Activated CD4-positive, alpha-beta T cell treated with anti-CD3 and anti-CD28 coated beads, Interleukin-2, amount 10 ng/mL, durations not matched to agents 24 days and 14 days (primary cell): Measurements from ENCODE around the gene CLEC5A. TPM values are rescaled to one million over a fixed set of nuclear protein-coding genes. Genes with fewer than 3 reads are reported as not detected.
"Not testable (repeated sequence)": the region's sequence is repeated elsewhere in the genome, so short reads cannot be mapped to it uniquely, and the experiment has no call there.

Experiments used
- DNase-seq: peaks from one replicate; pipeline ENCODE4 v3.0.0; 2022
- H3K27ac Mint-ChIP-seq: one replicate; pipeline ENCODE4 v1.8.0; 2022; ENCODE audit warnings: mild to moderate bottlenecking, mixed read lengths
- H3K27me3 Mint-ChIP-seq: one replicate; pipeline ENCODE4 v1.8.0; 2022; ENCODE audit warnings: mixed read lengths
- H3K36me3 Mint-ChIP-seq: one replicate; pipeline ENCODE4 v1.8.0; 2022; ENCODE audit warnings: low read depth, mild to moderate bottlenecking, mixed read lengths
- H3K4me1 Mint-ChIP-seq: one replicate; pipeline ENCODE4 v1.8.0; 2021; ENCODE audit warnings: mixed read lengths
- H3K4me3 Mint-ChIP-seq: one replicate; pipeline ENCODE4 v1.8.0; 2022; ENCODE audit warnings: mild to moderate bottlenecking, moderate library complexity, mixed read lengths
- H3K9me3 Mint-ChIP-seq: one replicate; pipeline ENCODE4 v1.8.0; 2021; ENCODE audit warnings: mixed read lengths
- intact Hi-C: fragments of 100-400 bp; cut with micrococcal nuclease; formaldehyde crosslinking; loops from one replicate; pipeline ENCODE4 v1.15.1; 2023
- total RNA-seq: library from RNA; stranded (reverse); gene quantifications from 2 replicates; pipeline ENCODE4 v1.2.3, GENCODE V29; 2022

CLEC5A gene
- not detected in 2 replicates for total RNA-seq

- Mint-ChIP-seq H3K27me3 (no peaks in the 10 kb centered on the region), H3K9me3 (no peaks in the 10 kb centered on the region), H3K4me3 (no peak within 1 kb of the TSS), H3K36me3 (no peaks in the 10 kb centered on the region), H3K4me1 (no peaks in the 10 kb centered on the region), H3K27ac (no peak within 1 kb of the TSS)
- intact Hi-C loops, result no loop called here
- DNase-seq, result no peak
Measured at GRCh38 chr7:141946796-141947195, at the start of gene CLEC5A. TSS of gene CLEC5A (minus strand) at chr7:141946974. CDS start at chr7:141946292, 682 bp downstream.

DNA sequence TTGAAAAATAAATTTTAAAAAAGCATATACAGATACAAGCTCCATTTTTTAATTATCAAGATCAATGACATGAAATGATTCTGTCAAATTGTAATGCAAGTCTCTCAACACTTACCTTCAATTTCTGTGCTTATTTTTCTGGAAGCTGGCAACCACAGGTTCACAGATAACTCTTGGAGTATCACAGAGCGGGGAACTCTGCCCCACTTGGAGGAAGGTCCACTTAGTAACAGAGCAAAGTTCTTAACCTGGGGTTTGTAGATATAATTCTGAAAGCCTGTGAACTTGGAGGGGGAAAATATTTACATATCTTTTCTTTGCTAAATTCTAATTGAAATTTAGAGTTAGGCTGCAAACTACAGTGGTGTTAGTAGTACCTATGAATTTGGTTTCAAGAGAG lies 46.6 kb upstream of the CLEC5A start:
- intact Hi-C loops, result no loop called here
- Mint-ChIP-seq H3K27me3 (peaks cover 3% of the 10 kb centered on the region), H3K36me3 (no peaks in the 10 kb centered on the region), H3K9me3 (no peaks in the 10 kb centered on the region), H3K4me3 (no peak overlapping the region), H3K27ac (no peak overlapping the region), H3K4me1 (no peaks in the 10 kb centered on the region)
- no peak for DNase-seq

DNA sequence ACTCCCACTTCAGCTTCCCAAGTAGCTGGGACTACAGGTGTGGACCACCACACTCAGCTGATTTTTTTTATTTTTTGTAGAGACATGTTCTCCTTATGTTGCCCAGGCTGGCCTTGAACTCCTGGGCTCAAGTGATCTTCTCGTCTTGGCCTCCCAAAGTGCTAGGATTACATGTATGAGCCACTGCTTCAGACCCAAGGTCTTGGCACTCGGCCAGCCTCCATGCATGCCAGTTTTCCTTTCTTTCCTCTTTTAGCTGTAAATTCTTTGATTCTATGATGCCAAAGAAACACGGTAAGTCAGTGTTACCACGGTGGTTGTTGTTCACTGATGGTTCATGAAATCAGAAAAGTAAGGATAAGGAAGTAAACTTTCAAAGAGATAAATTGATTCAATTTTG lies 45.9 kb upstream of the CLEC5A start:
- Mint-ChIP-seq H3K9me3 (no peaks in the 10 kb centered on the region), H3K27ac (no peak overlapping the region), H3K36me3 (no peaks in the 10 kb centered on the region), H3K27me3 (peaks cover 3% of the 10 kb centered on the region), H3K4me1 (no peaks in the 10 kb centered on the region), H3K4me3 (no peak overlapping the region)
- DNase-seq, result no peak
- intact Hi-C loops, result no loop called here

DNA sequence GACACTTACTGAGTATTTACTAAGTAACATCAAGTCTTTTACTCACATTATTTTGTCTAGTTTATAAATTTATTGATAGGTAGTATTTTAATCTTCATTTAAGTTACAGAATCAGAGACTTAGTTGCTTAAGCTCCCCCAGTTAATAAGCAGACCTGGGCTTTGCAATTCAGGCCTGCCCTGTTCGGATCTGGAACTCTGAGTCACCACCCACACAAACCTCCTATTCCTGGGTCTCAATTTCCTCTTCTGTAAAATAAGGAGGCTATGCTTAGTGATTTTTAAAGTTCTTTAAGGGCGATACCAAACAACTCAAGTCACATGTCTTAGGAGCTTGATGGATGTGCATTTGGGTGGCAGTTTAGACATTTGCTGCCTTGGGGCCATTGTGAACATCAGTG lies 45.4 kb upstream of the CLEC5A start:
- Mint-ChIP-seq H3K4me1 (no peaks in the 10 kb centered on the region), H3K4me3 (no peak overlapping the region), H3K36me3 (no peaks in the 10 kb centered on the region), H3K9me3 (no peaks in the 10 kb centered on the region), H3K27ac (no peak overlapping the region), H3K27me3 (peaks cover 3% of the 10 kb centered on the region)
- DNase-seq, result no peak
- intact Hi-C loops, result no loop called here

GRCh38 chr7:141991140-141991539 lies 44.4 kb upstream of the CLEC5A start:
- Mint-ChIP-seq H3K27me3 (peaks cover 3% of the 10 kb centered on the region), H3K36me3 (no peaks in the 10 kb centered on the region), H3K27ac (no peak overlapping the region), H3K9me3 (no peaks in the 10 kb centered on the region), H3K4me3 (no peak overlapping the region), H3K4me1 (no peaks in the 10 kb centered on the region)
- intact Hi-C loops, result no loop called here
- no peak for DNase-seq

DNA sequence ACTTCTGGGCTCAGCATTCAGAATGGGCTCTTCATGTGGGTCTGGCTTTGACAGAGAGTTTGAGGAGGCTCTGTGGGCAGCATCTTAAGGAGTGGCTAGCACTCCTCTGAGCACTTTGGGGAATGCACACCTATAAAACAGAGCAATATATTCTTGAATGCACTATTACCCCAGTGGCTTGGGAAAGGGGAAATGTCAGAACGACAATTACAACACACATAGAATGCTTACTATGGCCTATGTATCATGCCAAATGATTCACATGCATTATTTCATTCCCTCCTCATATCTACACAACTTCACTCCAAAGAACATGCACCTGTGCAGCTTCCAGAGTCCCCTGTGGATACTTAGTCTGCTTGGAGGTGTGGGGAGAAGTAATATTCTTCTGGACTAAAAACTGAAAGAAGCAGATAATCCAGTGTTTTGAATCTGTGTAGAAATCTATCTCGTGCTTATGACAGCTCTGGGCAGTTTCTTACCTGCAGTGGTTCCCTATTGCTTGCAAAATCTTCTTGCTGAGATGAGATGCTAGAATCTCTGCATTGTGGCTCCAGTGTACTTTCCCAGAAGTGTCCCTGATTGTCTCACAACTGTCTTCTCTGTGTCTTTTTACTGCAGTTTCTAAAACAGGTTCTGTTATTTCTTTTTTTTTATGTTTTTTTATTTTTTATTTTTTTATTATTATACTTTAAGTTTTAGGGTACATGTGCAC lies 43.4 kb upstream of the CLEC5A start:
- H3K4me3 Mint-ChIP-seq, result no peak overlapping the region
- no peaks in the 10 kb centered on the region for H3K36me3 Mint-ChIP-seq
- H3K9me3 Mint-ChIP-seq, result no peaks in the 10 kb centered on the region
- intact Hi-C loops, result no loop called here
- no peaks in the 10 kb centered on the region for H3K4me1 Mint-ChIP-seq
- DNase-seq, result no peak
- H3K27ac Mint-ChIP-seq, result no peak overlapping the region
- H3K27me3 Mint-ChIP-seq, result peaks cover 3% of the 10 kb centered on the region

GRCh38 chr7:141987803-141988202 lies 41.0 kb upstream of the CLEC5A start:
- H3K27me3 Mint-ChIP-seq, H3K36me3 Mint-ChIP-seq, H3K4me1 Mint-ChIP-seq, H3K9me3 Mint-ChIP-seq, intact Hi-C loops, H3K27ac Mint-ChIP-seq, H3K4me3 Mint-ChIP-seq, DNase-seq: not testable (repeated sequence)

DNA sequence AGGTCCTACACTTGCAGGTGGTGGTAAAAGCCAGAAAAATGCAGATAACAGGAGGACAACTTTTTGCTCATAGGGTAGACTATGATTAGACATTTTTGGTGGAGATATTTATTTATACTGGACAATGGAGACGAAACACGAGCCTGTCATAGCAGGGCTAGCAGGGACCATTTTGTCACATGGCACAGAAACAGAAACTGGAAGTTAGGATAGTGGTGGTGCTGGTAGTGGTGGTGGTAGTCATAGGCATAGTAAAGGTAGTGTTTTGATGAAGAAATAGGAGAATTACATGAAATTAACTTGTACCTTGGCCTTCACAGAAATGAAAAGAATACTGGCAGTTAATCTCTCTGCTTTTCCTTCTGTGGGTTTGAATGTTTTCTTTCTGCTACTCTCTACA lies 40.1 kb upstream of the CLEC5A start:
- Mint-ChIP-seq H3K36me3 (no peaks in the 10 kb centered on the region), H3K4me1 (no peaks in the 10 kb centered on the region), H3K4me3 (no peak overlapping the region), H3K27me3 (peaks cover 3% of the 10 kb centered on the region), H3K27ac (no peak overlapping the region), H3K9me3 (no peaks in the 10 kb centered on the region)
- no peak for DNase-seq
- intact Hi-C loops, result no loop called here

DNA sequence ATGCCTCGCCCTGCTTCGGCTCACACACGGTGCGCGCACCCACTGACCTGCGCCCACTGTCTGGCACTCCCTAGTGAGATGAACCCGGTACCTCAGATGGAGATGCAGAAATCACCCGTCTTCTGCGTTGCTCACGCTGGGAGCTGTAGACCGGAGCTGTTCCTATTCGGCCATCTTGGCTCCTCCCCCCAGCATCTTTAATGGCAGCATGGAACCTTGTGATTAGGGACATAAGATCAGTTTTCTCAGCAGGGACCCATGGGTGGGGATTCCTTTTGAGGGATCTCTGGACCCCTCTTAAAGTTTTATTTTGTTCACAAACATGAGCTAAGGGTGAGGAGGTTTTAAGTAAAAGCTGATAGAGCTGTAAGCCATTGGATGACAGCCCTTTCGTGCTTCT lies 39.2 kb upstream of the CLEC5A start:
- H3K4me3 Mint-ChIP-seq, H3K4me1 Mint-ChIP-seq, H3K36me3 Mint-ChIP-seq, H3K9me3 Mint-ChIP-seq, intact Hi-C loops, H3K27me3 Mint-ChIP-seq, DNase-seq, H3K27ac Mint-ChIP-seq: not testable (repeated sequence)

DNA sequence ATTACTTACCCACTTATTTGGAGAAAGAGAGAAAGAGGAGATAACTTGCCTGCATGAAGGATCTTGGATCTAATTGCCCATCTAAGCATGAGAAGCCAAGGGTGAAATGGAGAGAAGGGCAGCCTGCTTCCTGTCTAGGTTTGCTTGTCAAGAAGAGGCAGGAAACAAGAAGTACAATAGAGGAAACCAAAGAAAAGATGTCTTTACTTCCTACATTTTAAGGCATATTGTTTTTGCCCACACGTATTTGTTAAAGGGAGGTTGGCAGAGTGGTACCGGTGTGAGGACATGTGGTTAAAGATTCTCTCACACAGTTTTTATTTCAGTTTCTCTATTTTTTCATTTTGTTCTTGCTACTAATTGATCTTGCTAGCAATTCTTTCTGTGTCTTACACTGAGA lies 32.8 kb upstream of the CLEC5A start:
- no peak for DNase-seq
- H3K27me3 Mint-ChIP-seq, result no peaks in the 10 kb centered on the region
- intact Hi-C loops, result loop anchor here (5.0 to 10.0 kb wide), 3 partner anchors 323 to 1235 kb away; partner anchors contain the start of gene EPHB6
- peaks cover 10% of the 10 kb centered on the region for H3K4me1 Mint-ChIP-seq
- H3K4me3 Mint-ChIP-seq, result no peak overlapping the region
- H3K9me3 Mint-ChIP-seq, result no peaks in the 10 kb centered on the region
- H3K36me3 Mint-ChIP-seq, result no peaks in the 10 kb centered on the region
- H3K27ac Mint-ChIP-seq, result no peak overlapping the region

DNA sequence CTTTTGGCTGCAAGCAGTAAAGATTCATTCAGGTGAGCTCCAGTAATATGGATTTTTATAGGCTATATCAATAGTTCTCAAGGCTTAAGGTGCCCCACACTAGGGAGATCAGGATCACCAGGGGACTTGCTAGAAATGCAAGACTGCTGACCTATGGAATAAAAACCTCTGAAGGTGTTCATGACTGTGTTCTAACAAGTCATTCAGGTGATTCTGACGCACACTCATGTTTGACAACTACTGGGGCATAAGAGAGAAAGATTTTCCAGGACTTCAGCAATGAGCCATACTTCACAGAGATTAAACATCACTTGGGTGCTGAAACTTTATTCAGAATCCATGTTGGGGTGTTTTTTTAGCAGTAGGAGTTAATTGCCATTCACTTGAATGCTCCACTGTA lies 31.6 kb upstream of the CLEC5A start:
- intact Hi-C loops, result loop anchor here (5.0 to 10.0 kb wide), 3 partner anchors 324 to 1236 kb away; partner anchors contain the start of gene EPHB6
- Mint-ChIP-seq H3K36me3 (no peaks in the 10 kb centered on the region), H3K9me3 (no peaks in the 10 kb centered on the region), H3K4me3 (no peak overlapping the region), H3K27ac (no peak overlapping the region), H3K27me3 (no peaks in the 10 kb centered on the region), H3K4me1 (peaks cover 10% of the 10 kb centered on the region)
- DNase-seq, result no peak

DNA sequence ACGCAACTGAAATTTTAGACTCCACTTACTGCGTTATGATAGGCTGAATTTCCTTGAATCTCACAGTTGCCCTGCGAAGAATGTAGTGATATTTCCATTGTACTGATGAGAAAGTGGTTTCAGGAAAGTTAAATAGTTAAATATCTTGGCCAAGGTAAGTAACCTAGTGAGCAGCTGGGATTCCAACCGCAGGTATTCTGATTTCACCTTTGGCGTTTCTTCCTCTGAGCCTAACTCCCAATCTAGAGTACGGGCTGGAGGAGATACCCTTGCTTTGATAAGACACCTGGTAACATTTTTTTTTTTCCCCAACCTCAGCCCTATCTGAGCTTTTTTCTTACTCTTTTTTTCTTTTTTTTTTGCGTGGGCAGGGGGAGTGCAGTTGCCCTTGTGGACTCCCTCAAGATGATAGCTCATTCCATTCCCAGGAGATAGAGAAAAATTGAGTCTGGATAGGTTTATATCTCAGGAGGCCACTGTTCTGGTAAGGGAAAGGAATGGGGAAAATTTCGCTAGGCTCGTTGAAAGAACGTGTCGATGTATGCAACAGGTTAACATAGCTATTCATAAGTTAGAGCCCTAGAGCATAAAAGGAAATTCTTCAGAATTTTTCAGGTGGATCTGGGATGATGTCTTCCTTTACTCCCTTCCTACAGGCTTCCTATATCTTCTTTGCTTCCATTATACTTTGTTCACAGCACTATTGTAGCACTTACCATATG lies 29.9 kb upstream of the CLEC5A start:
- Mint-ChIP-seq H3K27me3 (no peaks in the 10 kb centered on the region), H3K36me3 (no peaks in the 10 kb centered on the region), H3K9me3 (no peaks in the 10 kb centered on the region), H3K4me1 (peaks cover 10% of the 10 kb centered on the region), H3K4me3 (peak overlapping the region; percentile 80), H3K27ac (no peak overlapping the region)
- no peak for DNase-seq
- intact Hi-C loops, result loop anchor here (2.0 to 10.0 kb wide), 4 partner anchors 212 to 1238 kb away; partner anchors contain the start of gene EPHB6

DNA sequence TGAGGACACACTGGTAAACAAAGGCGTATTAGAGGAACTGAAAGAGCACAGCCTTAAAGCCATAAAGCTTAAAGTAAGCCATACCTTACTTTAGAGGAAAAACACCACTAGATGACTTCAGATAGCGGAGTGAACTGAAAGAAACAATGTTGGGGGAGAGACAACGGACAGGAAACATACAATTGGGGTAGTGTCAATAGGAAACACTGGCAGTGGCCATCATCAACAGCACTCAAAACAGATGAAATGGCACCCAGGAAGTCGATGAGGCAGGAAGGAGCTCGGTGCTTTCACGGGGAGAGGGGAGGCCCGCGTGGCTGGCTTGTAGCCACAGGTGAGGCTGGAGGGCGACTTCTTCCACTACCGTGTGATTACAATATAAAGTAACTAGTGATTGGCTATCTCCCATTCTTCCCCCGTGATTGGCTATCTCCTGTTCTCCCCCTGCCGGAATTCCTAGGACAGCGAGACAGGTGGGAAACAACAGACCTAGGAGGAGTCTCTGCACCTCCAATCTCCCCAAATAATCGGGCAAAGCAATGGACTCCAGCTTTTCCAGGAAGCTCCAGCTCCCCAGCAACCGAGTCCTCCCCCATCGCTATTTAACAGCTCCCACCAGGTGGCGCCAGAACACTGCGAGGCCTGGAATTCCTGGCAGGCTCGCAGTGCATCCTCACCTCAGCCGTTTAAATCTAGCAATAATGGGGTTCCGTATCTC lies 29.2 kb upstream of the CLEC5A start:
- Mint-ChIP-seq H3K36me3 (no peaks in the 10 kb centered on the region), H3K4me1 (peaks cover 10% of the 10 kb centered on the region), H3K9me3 (no peaks in the 10 kb centered on the region), H3K27me3 (no peaks in the 10 kb centered on the region), H3K27ac (no peak overlapping the region), H3K4me3 (peak overlapping the region; percentile 80)
- intact Hi-C loops, result loop anchor here (2.0 to 10.0 kb wide), 4 partner anchors 213 to 1239 kb away; partner anchors contain the start of gene EPHB6
- DNase-seq, result peak; percentile 88

- peaks cover 10% of the 10 kb centered on the region for H3K4me1 Mint-ChIP-seq
- DNase-seq, result peak; percentile 60
- no peak overlapping the region for H3K4me3 Mint-ChIP-seq
- no peaks in the 10 kb centered on the region for H3K9me3 Mint-ChIP-seq
- no peaks in the 10 kb centered on the region for H3K27me3 Mint-ChIP-seq
- H3K27ac Mint-ChIP-seq, result no peak overlapping the region
- H3K36me3 Mint-ChIP-seq, result no peaks in the 10 kb centered on the region
- intact Hi-C loops, result loop anchor here (5.0 to 10.0 kb wide), 3 partner anchors 327 to 1240 kb away; partner anchors contain the start of gene EPHB6
Measured at GRCh38 chr7:141974831-141975230, 28.1 kb upstream of the CLEC5A start.
